Measurements from ENCODE around the gene DNAH14.

Gene DNAH14

DNA sequence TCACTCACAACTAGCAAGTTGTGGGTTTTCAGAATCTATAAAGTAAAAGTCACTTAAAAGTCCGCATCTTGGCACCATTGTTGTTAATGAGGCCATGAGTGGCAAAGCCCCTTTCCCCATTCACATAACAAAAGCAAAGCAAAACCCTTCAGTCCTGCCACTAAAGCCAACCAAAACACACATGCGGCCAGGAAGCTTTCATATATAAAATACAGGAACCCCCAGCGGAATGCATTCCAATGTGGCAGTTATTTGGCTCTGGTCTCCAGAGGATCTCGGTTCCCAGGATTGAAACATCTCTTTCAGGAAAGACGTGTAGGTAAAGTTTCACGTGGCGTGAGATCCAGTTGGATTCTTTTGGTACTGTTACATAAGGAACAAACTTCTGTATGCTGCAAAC is 500.8 kb downstream of the DNAH14 start:
- DNase-seq (ENCODE audit: low read depth), result no peak

DNA sequence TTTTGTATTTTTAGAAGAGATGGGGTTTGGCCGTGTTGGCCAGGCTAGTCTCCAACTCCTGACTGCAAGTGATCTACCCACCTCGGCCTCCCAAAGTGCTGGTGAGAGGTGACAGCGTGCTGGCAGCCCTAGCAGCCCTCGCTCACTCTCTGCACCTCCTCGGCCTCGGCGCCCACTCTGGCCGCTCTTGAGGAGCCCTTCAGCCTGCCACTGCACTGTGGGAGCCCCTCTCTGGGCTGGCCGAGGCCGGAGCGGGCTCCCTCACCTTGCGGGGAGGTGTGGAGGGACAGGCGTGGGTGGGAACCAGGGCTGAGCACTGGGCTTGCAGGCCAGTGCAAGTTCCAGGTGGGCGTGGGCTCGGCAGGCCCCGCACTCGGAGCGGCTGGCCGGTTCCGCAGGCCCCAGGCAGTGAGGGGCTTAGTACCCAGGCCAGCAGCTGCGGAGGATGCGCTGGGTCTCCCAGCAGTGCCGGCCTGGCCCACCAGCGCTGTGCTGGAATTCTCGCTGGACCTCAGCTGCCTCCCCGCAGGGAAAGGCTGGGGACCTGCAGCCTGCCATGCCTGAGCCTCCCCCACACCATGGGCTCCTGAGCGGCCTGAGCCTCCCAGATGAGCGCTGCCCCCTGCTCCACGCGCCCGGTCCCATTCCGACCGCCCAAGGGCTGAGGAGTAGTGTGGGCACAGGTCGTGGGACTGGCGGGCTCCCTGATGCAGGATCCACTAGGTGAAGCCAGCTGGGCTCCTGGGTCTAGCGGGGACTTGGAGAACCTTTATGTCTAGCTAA is 501.8 kb downstream of the DNAH14 start:
- DNase-seq (ENCODE audit: low read depth), result no peak

DNA sequence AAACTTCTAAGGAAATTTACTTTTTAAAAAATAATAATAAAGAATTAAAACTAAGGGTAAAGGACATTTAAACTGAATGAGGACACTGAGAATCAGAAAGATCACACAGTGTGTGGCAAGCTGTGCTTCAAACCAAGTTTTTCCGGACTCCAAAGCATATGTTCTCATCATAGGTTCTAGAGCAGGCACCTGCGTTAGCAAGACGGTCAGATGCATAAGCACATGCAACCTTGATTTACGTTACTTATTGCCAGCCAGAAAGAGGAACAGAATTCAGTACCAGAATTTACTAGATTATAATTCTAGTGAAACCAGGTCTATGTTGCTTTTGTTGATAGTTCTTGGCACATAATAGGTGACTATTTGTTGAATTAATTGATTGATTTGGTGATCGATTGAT is 504.6 kb downstream of the DNAH14 start:
- DNase-seq (ENCODE audit: low read depth), result no peak

DNA sequence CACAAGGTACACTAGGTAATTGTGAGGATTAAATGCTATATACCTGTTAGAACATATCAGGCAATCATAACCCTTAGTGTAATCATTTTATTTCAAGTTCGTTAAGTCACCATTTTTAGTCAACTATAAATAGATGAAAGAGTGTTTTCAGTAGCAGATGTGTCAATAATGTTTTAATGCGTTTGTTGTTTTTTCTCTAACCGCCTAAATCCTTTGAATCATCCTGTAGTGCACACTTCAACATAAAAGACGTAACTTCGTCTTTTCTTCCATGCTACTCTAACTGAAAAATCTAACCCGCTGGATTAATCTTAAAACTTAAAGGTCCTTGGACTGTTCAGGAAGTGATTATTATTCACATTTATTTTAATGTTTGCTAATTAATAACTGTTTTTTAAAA is 505.6 kb downstream of the DNAH14 start:
- DNase-seq (ENCODE audit: low read depth), result no peak

DNA sequence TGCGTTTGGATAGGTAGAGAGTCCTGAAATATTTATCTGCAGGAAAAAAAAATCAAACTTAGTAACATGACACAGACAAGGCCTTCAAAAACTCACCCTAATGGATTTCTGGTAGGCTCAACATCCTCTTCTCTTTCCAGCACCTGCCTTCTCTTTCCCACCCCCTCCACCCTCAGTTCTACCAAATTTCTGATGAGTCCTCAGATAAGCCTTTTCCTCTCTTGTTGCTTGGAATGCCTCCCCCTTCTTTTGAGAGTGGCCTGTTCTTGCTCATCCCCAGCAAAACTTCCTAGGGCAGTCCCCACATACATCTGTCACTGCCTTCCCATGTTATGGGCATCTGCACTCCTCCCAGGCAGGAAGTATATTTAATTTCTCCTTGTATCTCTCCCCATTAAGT is 506.0 kb downstream of the DNAH14 start:
- no peak for DNase-seq (ENCODE audit: low read depth)

DNA sequence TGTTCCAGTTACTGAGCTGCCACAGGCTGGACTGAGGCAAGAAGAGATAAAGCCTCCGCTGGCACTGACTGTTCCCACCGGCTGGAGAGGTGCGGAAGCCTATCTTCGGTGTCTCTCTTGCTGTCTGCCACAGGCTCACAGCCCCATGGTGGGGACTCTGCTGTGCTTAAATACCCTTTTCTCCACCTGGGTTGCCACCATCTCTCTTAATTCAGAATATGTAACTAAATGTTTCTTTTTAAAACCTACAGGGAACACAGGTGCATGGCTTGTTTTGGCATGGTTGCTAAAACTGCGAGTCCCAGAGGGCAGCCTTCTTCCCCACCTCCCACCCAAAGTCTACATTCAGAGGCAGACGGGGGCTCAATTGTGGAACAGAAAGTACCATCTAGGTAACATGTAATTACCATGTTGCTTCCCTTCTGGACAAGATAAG is 506.5 kb downstream of the DNAH14 start:
- DNase-seq (ENCODE audit: low read depth), result no peak

DNA sequence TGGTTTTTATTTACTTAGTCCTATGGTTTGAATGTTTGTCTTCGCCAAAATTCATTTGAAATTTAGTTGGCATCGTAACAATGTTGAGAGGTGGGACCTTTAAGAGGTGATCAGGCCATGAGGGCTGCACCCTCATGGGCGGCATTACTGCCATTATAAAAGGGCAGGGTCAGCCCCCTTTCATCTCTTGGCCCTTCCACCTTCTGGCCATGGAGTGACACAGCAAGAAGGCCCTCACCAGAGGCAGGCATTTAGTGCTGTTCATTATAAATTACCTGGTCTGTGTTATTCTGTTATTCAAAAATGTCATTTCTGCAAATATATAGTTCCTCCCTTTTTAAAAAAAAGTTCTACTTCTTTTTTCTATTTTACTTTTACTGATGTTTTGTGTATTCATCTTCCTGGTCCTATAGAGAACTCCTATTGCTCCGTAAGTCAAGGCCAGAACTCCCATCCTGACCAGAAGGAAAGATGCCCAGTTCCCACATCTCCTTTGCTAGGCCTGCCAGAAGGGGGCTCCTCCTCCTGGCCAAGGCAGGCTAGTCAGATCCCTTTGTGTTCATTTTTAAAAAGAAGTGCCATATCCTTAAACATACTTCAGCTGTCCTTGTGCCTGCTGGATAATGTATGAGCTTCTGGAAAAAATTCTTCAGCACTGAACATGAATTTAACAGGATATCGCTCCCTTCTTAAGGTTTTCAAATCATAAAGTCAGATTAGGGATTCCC is 508.4 kb downstream of the DNAH14 start:
- no peak for DNase-seq (ENCODE audit: low read depth)

DNA sequence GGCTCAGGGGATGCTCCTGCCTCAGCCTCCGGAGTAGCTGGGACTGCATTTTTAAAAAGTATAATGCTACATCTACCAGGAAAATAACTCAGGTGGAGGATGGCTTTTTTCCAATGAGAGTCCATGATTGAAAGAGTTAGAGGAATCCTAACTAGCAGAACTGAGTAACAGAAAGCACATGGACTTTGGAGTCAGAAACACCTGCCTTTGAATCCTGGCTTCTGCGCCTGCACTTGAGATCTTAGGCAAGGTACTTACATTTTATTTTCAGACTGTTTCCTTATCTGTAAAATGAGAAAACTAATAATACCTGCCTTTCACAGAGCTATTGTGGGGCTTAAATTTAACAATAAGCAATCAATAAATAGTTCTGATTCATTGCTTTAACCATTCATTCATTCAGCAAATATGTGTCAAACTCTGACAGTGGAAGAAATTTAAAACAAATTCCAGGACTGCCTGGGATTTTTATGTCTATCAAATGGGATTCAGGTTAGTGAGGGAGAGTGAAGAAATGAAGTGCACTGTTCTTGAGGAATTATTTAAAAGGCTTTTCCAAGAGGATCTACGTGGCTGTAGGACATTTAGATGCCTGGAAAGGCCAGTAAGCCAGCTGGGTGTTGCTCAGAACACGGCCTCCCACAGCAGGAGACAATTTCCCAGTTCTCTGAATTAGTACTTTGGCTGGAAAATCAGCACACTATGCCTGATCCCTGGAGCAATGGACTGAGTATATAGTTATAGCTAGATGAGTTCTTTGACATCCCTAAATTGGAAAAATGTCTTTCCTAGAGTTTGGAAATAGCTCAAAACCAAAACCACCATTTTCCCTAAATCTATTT is 511.1 kb downstream of the DNAH14 start:
- no peak for DNase-seq (ENCODE audit: low read depth)

DNA sequence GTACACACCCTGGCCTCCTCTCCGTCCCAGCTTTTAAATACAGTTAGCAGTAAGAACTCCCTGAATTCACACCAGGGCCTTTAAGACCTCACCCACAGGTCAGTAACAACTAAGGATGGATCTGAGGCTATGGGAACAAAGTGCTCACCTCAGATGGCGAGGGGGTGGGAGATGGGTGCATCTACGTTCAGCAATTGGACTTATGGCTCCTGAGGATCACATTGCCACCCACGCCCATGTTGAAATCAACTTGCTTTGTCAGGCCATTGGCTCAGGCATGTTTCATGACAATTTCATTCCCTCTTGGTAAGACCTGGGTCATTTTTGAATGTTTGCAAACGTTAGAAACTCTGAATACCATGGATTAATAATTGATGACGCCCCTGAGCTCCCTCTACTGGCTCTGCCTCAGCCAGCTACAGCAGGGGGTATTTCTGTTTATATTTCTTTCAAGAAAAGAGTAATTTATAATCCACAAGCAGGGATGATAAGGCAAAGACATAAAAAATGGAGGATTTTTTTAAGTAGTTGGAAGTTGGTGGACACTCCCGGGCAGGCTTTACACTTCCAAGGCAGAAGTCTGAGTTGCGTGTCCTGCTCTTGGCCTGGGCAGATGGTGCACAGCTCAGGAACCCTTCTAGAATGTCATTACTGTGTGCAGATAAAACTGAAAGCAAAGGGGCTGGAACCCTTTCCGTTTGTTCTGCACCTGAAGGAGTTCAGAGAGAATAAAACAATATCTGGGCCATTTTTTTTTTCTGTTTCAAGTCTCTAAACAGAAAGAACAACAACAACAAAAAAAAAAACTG is 512.0 kb downstream of the DNAH14 start:
- no peak for DNase-seq (ENCODE audit: low read depth)

DNA sequence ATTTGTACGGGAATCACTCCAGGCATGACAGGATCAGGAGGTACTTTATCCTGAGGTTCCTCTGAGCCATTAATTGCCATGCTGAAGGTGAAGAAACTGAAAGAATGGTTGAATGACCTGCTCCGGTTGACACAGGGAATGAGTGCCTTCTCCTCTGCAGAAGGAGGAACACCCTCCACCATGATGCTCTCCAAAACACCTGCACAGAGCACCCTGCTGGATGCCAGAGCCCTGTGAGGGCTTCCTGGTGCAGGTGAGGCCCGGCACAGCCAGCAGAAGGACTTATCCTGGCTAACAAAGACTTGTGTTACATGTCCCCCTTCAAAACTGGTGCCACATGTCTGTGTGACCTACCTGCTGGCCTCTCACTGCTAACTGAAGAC is 512.6 kb downstream of the DNAH14 start:
- no peak for DNase-seq (ENCODE audit: low read depth)

DNA sequence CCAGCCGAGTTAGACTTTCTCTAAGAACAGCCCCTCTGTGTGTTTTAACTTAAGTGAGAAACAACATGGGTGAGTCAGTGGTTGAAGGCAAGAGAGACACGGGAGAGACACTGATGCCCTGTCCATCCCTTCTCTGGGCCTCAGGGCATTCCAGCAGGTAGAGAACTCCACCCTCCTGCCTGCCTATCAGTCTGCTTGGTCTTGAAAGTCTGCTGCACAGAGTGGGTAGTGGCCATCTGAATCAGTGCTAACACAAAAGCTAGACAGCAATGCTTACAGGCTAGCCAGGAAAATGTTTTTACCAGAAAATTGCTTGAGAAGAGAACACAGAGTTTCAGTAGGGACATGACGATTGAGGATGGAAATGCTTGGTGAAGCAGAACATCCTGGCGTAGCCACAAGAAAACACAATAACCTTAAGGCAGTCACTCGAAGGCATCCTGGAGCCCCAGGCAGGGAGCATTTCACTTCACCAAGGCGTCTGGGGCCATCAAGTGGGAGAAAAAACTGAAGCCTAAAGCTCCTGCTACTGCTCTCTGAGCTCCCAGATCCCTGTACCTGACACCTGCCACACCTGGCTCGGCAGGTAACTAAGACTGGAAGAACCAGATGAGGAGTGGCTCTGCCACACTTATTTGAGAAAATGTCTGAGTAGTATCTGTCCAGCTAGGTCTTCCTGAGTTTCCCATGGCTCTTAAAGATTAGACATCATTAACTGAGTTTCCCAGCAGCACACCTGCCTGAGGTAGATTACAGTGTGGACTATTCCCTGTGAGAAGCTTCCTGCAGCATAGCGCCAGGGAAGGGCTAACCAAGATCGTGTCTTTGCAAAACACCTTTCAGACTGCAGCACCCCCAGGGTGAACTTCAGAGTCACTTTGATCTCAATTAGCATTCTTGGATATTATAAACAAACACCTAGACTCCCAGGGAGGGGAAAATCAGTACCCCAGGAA is 516.4 kb downstream of the DNAH14 start:
- no peak for DNase-seq (ENCODE audit: low read depth)

DNA sequence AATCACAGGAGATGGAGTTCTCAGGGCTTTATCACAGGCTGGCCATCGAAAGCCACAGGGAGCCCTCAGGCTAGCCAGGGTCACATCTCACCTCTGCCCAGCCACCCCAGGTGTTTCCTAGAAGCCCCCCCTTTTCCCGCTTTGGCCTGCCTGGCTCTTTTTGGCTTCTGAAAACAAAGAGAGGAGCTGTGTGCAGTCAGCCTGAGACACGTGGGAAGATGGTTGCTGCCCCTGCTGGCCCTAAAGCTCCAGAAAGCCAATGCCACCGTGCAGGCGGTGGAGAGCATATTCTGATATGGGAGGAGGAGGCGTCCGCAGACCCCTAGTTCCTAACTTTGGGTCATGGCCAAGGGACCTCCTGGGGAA is 517.1 kb downstream of the DNAH14 start:
- DNase-seq (ENCODE audit: low read depth), result no peak

DNA sequence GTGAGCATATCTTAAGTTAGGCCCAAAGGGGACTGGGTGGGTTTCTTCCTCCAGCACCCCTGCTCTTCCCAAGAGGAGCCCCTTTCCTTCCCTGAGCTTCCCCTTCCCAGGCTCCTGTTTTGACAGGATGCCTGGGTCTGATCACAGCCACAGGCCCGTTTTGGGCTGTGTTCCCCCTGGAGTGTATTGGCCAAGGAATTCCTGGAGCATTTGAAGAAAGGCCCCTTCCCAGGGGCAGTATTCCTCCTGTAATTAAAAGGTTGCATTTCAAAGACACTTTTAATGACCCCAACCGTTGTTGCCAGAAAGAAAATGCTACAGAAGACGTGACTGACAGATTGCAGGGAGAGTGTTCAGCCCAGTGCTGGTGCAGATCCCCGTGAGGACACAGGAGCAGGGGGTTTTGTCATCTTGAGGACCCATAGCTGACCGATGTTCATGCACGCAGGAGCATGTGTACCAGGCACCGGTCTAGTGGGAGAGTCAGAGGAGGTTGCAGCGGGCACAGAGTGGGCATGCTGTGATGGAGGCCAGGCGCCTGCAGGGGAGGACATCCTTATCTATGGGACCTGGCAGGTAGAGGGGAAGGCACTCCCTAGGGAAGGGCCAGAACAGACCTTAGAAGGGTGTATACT is 517.6 kb downstream of the DNAH14 start:
- no peak for DNase-seq (ENCODE audit: low read depth)

DNA sequence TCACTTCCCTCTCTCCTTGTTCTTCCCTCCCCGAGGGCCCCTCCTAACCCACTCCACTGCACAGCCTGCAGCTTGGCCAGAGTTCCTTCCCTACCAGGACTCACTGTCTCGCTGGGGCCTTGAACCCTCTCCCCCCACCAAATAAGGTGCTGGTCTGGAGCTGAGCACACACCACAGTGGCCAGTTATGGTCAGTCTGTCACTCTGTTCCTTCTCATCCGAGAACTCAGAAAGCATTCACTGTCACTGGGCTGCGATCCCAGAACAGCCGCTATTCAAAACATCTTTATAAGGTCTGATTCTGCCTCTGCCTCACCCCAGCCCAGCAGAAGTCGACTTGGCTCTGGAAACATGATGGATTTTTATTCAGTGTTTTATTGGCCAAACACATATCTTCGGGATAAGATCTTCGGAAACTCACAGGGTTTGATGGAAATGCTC is 518.2 kb downstream of the DNAH14 start:
- DNase-seq (ENCODE audit: low read depth), result no peak

DNA sequence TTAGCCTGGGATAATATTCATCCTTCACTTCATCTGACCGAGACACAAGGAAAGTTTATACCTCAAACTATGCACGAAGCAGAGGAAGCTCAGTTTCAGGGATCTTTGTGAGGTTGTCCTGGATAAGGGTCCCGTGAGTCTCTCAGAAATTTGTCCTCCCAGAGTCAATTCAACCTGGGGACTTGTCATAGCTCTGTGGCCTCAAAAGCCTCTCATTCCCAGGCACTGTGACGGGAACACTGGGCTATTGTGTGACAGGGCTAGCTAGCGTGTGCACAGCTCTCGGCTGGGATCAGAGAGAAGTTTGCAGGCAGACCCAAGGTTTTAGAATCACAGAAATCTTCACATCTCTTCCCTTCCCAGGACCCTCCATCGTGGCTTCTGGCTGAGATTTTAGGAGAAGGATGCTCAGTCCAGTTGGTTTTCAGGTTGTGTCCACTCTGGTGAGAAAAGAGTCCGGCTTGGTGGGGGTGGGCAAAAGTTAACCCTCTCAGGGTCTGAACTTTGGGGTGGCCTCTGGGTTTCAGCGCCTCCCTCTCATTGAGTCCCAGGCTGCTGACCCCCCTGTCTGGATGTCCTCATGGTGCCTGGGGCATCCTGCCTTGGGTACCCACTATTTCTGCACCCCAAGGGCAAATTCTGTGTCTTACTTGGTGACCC is 518.8 kb downstream of the DNAH14 start:
- no peak for DNase-seq (ENCODE audit: low read depth)

Data from stimulated activated CD8-positive, alpha-beta memory T cell treated with anti-CD3 and anti-CD28 coated beads, Interleukin-4, amount 100 ng/mL, for 24 hours (primary cell).